Gastrocnemius medialis (tissue), 4 donors: ENCODE measurements around the gene SLC6A6. TPM values are rescaled to one million over a fixed set of nuclear protein-coding genes. Genes with fewer than 3 reads are reported as not detected.

Experiments used
- ATAC-seq, 2 donors: fragments of 150-250 bp; one replicate each; pipeline ENCODE4 v1.9.1; 2016
- DNase-seq, 2 donors: peaks; one replicate each; pipeline ENCODE4 v3.0.0-alpha.2; 2019
- H3K27ac ChIP-seq, 4 donors: fragments of 200-600 bp; sonication (generic); 1 replicate in 1 of 4; 2 replicates in 3 of 4; pipeline ENCODE4 v1.5.1; 2016 to 2018; ENCODE audit warnings: mild to moderate bottlenecking in 2 of 4, moderate library complexity in 1 of 4
- H3K27me3 ChIP-seq, 3 donors: fragments of 200-600 bp; sonication (generic) in 2 of 3; 1 replicate in 1 of 3; 2 replicates in 2 of 3; pipeline versions ENCODE4 v1.5.1 to v1.6.0; 2016 to 2019; ENCODE audit warnings: mild to moderate bottlenecking in 1 of 3, moderate library complexity in 1 of 3
- H3K36me3 ChIP-seq, 2 donors: fragments of 200-600 bp; sonication (generic) in 1 of 2; one replicate each; pipeline ENCODE4 v1.5.1; 2017 to 2018
- H3K4me1 ChIP-seq, 2 donors: fragments of 200-600 bp; sonication (generic) in 1 of 2; one replicate each; pipeline ENCODE4 v1.5.1; 2016 to 2017; ENCODE audit warnings: mild to moderate bottlenecking in 2 of 2
- H3K4me3 ChIP-seq, 4 donors: fragments of 200-600 bp; sonication (generic) in 3 of 4; 1 replicate in 1 of 4; 2 replicates in 3 of 4; pipeline ENCODE4 v1.5.1; 2016 to 2019; ENCODE audit warnings: mild to moderate bottlenecking in 2 of 4
- H3K9me3 ChIP-seq, 3 donors: fragments of 200-600 bp; sonication (generic) in 2 of 3; 1 replicate in 1 of 3; 2 replicates in 2 of 3; pipeline ENCODE4 v1.5.1; 2016 to 2019
- POLR2A ChIP-seq, 2 donors: fragments of 450-650 bp; IDR thresholded peaks; one replicate each; pipeline ENCODE4 v1.6.1; 2017; ENCODE audit warnings: antibody characterized with exemption in 2 of 2, mild to moderate bottlenecking in 2 of 2, moderate library complexity in 2 of 2
- in situ Hi-C, 4 donors: fragments of 200-750 bp; cut with MboI; loops; one replicate each; pipeline versions ENCODE4 v1.15.0 to v1.8.0; 2017; ENCODE audit warnings: low sequenced_read_pairs in 4 of 4
- intact Hi-C: fragments of 100-400 bp; cut with DNase I; formaldehyde crosslinking; loops from one replicate; pipeline ENCODE4 v1.15.1; 2023; ENCODE audit warnings: low total_unique reads
- total RNA-seq, 4 donors: library from RNA; depleted of rRNA; stranded (reverse); fragments of >200 nt; gene quantifications; one replicate each; pipeline versions ENCODE4 v1.1.0 to v1.2.3, GENCODE V29; 2016
- TF ChIP-seq, protein P1 (sequence below), 5 experiments: fragments of 450-650 bp in 3 of 5; fragments of 200-600 bp in 2 of 5; sonication (generic) in 2 of 5; IDR thresholded peaks in 4 of 5; conservative IDR thresholded peaks in 1 of 5; 1 replicate in 4 of 5; 2 replicates in 1 of 5; pipeline ENCODE4 v1.5.1; 2016 to 2019; ENCODE audit warnings: antibody characterized with exemption in 5 of 5, mild to moderate bottlenecking in 3 of 5, moderate library complexity in 3 of 5

Gene SLC6A6
- total RNA-seq, 4 donors from 2014 or later, result 42.1 to 119 (median 88.7) TPM

DNA sequence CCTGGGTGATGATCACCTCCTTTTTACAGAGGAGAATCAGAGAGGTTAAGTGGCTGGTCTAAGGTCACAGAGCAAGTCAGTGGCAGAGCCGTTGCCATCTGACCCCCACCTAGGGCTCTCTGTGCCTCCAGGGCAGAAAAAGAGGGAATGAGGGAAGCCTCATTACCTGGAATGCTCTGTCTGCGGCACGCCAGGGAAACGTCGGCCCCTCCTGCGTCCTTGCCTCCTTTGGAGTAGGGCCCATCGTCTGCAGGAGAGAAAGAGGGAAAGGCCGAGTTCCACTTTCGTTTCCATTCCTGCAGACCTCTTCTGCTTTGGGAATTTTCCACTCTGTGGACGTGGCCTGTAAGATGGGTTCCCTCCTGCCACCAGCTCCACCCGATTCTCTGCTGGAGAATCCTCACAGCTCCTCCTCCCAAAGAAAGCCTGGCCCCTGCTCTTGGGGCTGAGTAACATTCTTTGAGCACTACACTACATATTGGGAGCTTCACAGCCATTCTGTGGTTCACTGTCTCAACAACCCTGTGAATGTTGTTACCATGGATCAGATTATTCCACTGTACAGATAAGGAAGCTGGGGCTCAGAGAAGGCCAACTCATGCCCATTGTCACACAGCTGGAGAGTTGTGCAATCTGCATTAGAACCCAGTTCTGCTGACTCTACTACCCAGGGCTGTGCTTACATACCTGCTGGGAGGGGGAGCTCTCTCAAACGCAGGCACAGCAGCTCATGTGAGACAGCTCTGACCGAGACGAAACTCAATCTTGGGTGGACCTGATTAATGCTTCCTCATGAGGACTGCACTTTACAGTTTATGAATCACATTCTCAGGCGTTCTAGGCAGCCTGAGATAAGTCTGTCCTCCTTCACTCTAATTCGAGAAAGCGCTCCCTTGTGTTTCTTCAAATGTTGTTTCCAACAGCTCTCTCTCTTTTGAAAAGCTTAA is 123.6 kb downstream of the SLC6A6 start:
- intact Hi-C loops, result no loop called here
- Histone ChIP-seq H3K27ac (peak overlapping the region; percentile 92 to 99 (median 97)), H3K36me3 (no peaks in the 10 kb centered on the region), H3K4me1 (peaks cover 59 to 64% of the 10 kb centered on the region in 2 donors), H3K27me3 (no peaks in the 10 kb centered on the region), H3K9me3 (no peaks in the 10 kb centered on the region), H3K4me3 (no peak overlapping the region)
- ATAC-seq (peak; percentile 28 to 63), DNase-seq (peak; percentile 74 to 76)
- in situ Hi-C loops, result no loop called here
- peak; percentile 52 to 53 for TF ChIP-seq POLR2A (IDR thresholded peaks at IDR 0.05)
- TF ChIP-seq, protein P1, sequence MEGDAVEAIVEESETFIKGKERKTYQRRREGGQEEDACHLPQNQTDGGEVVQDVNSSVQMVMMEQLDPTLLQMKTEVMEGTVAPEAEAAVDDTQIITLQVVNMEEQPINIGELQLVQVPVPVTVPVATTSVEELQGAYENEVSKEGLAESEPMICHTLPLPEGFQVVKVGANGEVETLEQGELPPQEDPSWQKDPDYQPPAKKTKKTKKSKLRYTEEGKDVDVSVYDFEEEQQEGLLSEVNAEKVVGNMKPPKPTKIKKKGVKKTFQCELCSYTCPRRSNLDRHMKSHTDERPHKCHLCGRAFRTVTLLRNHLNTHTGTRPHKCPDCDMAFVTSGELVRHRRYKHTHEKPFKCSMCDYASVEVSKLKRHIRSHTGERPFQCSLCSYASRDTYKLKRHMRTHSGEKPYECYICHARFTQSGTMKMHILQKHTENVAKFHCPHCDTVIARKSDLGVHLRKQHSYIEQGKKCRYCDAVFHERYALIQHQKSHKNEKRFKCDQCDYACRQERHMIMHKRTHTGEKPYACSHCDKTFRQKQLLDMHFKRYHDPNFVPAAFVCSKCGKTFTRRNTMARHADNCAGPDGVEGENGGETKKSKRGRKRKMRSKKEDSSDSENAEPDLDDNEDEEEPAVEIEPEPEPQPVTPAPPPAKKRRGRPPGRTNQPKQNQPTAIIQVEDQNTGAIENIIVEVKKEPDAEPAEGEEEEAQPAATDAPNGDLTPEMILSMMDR (IDR thresholded peaks at IDR 0.05 in 4 of 5, conservative IDR thresholded peaks at IDR 0.05 in 1 of 5), result no peak

- Histone ChIP-seq H3K27ac (peak overlapping the region; percentile 92 to 99 (median 97)), H3K36me3 (no peaks in the 10 kb centered on the region), H3K9me3 (no peaks in the 10 kb centered on the region), H3K4me3 (no peak overlapping the region), H3K4me1 (peaks cover 55 to 61% of the 10 kb centered on the region in 2 donors), H3K27me3 (no peaks in the 10 kb centered on the region)
- in situ Hi-C loops (no loop called here), intact Hi-C loops (no loop called here)
- ATAC-seq (no peak), DNase-seq (no peak)
- TF ChIP-seq, protein P1 (IDR thresholded peaks at IDR 0.05 in 4 of 5, conservative IDR thresholded peaks at IDR 0.05 in 1 of 5), result no peak
- no peak for TF ChIP-seq POLR2A (IDR thresholded peaks at IDR 0.05)
Measured at GRCh38 chr3:14528081-14528480, 125.7 kb downstream of the SLC6A6 start.

DNA sequence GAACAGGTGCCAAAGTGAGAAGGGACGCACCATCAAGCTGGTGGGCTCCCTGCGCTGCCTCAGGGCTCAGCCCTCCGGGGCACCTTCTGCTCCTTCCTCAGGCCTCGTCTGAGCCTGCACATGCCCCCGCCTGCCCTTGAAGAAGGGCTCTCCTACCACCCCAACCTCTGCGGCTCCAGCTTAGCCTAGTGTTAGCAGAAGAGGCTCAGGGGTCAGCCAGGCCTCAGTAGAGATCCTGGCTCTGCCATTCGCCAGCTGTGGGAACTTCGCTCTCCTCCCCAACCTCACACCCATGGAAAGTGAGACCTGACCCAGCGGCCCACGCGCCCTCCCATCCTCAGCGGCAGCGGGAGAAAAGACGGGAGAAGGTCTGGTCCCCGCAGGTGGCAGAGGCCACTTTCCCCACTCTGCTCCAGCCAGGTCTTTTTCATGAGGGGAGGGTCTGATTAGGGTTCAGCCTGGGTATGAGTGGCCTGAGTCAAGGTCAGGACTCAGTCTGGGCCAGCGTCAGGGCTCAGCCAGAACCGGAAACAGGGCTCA is 129.5 kb downstream of the SLC6A6 start:
- intact Hi-C loops (no loop called here), in situ Hi-C loops (no loop called here)
- no peaks in the 10 kb centered on the region for H3K9me3 ChIP-seq
- peaks cover 56 to 62% of the 10 kb centered on the region in 2 donors for H3K4me1 ChIP-seq
- H3K36me3 ChIP-seq, result no peaks in the 10 kb centered on the region
- ATAC-seq, result no peak
- TF ChIP-seq POLR2A (IDR thresholded peaks at IDR 0.05), result no peak
- TF ChIP-seq, protein P1 (IDR thresholded peaks at IDR 0.05 in 4 of 5, conservative IDR thresholded peaks at IDR 0.05 in 1 of 5), result no peak
- no peak for DNase-seq
- no peak overlapping the region for H3K4me3 ChIP-seq
- H3K27me3 ChIP-seq, result no peaks in the 10 kb centered on the region
- peak overlapping the region; percentile 94 to 97 (median 94) for H3K27ac ChIP-seq

DNA sequence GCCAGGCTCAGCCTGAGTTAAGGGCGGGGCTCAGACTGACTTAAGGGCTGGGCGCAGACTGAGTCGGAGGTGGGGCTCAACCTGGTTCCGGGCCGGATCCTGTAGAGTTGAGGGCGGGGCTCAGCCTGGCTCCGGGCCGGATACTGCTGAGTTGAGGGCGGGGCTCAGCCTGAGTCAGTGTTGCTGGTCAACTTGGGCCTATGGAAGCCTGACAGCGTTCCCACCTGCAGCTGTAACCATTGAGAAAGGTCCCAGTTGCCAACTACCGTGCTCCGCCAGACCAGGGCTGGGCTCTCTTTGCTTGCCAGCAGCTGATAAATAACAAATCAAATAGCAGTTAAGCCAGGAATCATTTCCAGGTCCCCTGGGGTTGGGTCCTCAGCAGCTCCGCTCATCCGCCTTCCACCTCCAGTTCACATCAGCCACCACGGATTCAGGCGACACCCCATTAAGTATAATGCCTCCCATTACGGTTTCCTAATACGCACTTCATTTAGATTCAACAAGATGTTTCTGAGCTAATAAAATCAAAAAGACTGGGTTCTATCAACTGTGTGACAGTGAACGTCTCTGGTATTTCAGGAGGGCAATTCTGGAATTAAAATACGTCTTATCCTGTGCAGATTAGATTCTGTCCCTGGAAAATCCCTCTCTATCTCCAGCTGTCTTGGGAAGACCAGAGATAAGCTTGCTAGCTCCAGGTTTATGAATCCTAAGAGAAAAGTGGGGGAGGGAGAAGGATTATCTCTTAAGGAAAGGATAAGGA is 130.5 kb downstream of the SLC6A6 start:
- peak in 1 of 2 donors; percentile 59 for DNase-seq
- no peaks in the 10 kb centered on the region for H3K9me3 ChIP-seq
- no peaks in the 10 kb centered on the region for H3K27me3 ChIP-seq
- no peak overlapping the region for H3K4me3 ChIP-seq
- peaks cover 63 to 64% of the 10 kb centered on the region in 2 donors for H3K4me1 ChIP-seq
- TF ChIP-seq, protein P1 (IDR thresholded peaks at IDR 0.05 in 4 of 5, conservative IDR thresholded peaks at IDR 0.05 in 1 of 5), result no peak
- TF ChIP-seq POLR2A (IDR thresholded peaks at IDR 0.05), result peak in 1 of 2 donors; percentile 20
- no peaks in the 10 kb centered on the region for H3K36me3 ChIP-seq
- intact Hi-C loops (no loop called here), in situ Hi-C loops (no loop called here)
- peak overlapping the region; percentile 94 to 97 (median 94) for H3K27ac ChIP-seq
- peak; percentile 41 to 64 for ATAC-seq
